HCT116 (cell line): ENCODE data around the gene KHDC1L. TPM values are rescaled to one million over a fixed set of nuclear protein-coding genes. Genes with fewer than 3 reads are reported as not detected.
"Not testable (repeated sequence)": the region's sequence is repeated elsewhere in the genome, so short reads cannot be mapped to it uniquely, and the experiment has no call there.

Source experiments
- ATAC-seq: fragments of 200-7000 bp; cut with Tn5 transposase; 2 replicates; pipeline ENCODE4 v1.9.1; 2020; ENCODE audit warnings: mild to moderate bottlenecking, moderate library complexity
- BruUV-seq: library from RNA; stranded (reverse); fragments of 400-500 nt; replicated peaks from 2 replicates; lab custom pipeline; 2021; lab: Mats Ljungman, UMichigan
- CTCF ChIA-PET: fragments of 300-600 bp; sonication (Branson Sonifier 250); formaldehyde crosslinking; loops from one replicate; lab custom pipeline; 2021; ENCODE audit warnings: antibody characterized with exemption; lab: Charles Lee
- POLR2A ChIA-PET: fragments of 300-600, 350-600 bp; sonication (Branson Sonifier 250); formaldehyde crosslinking; loops from one replicate; lab custom pipeline; 2021; ENCODE audit warnings: antibody characterized with exemption; lab: Charles Lee
- RAD21 ChIA-PET, 2 experiments: fragments of 300-600 bp; sonication (Branson Sonifier 250); formaldehyde crosslinking; loops; one replicate each; lab custom pipeline; 2023; ENCODE audit warnings: low total read pairs in 2 of 2; ENCODE audit not compliant: uncharacterized antibody in 2 of 2, unreplicated experiment in 2 of 2, low non-redundant PET in 1 of 2; lab: Charles Lee
- DNase-seq: peaks from one replicate; pipeline ENCODE4 v3.0.0-alpha.2; 2010; ENCODE audit warnings: low read depth, low spot score
- H2AFZ ChIP-seq: fragments of 200-600 bp; shearing (Covaris generic), sonication (generic); 2 replicates; pipeline ENCODE4 v1.6.1; 2017; ENCODE audit warnings: low read depth, mixed run types, mixed read lengths, antibody characterized with exemption, low read length; ENCODE audit not compliant: poor library complexity, severe bottlenecking
- H3K27ac ChIP-seq: 2 replicates; pipeline ENCODE4 v1.5.1; 2012; ENCODE audit warnings: low read depth, low read length
- H3K27me3 ChIP-seq: fragments of 200-600 bp; sonication (generic); 2 replicates; pipeline ENCODE4 v1.6.1; 2016; ENCODE audit warnings: mixed run types, low read length, mixed read lengths; ENCODE audit not compliant: insufficient read depth
- H3K36me3 ChIP-seq, 2 experiments: fragments of 200-500 bp in 1 of 2; fragments of 200-600 bp in 1 of 2; sonication (Bioruptor generic) in 1 of 2; sonication (generic) in 1 of 2; 2 replicates each; pipeline versions ENCODE4 v1.5.1 to v1.6.1; 2014 to 2016; ENCODE audit warnings: low read length in 2 of 2, inconsistent platforms in 1 of 2, mixed read lengths in 1 of 2, mixed run types in 1 of 2; ENCODE audit not compliant: insufficient read depth in 2 of 2, control insufficient read depth in 1 of 2
- H3K4me1 ChIP-seq, 2 experiments: fragments of 200-600 bp in 1 of 2; sonication (generic) in 1 of 2; 2 replicates each; pipeline versions ENCODE4 v1.5.1 to v1.6.1; 2012 to 2017; ENCODE audit warnings: low read length in 2 of 2, inconsistent platforms in 1 of 2, mild to moderate bottlenecking in 1 of 2, mixed read lengths in 1 of 2, mixed run types in 1 of 2, moderate library complexity in 1 of 2; ENCODE audit not compliant: insufficient read depth in 2 of 2, control insufficient read depth in 1 of 2
- H3K4me2 ChIP-seq: fragments of 200-600 bp; sonication (generic); 2 replicates; pipeline ENCODE4 v1.6.1; 2017; ENCODE audit warnings: mixed run types, low read length, mixed read lengths
- H3K4me3 ChIP-seq, 2 experiments: fragments of 200-600 bp in 1 of 2; sonication (generic) in 1 of 2; replicated peaks in 1 of 2; 2 replicates each; pipeline ENCODE4 v1.5.1; 2011 to 2016; ENCODE audit warnings: low read length in 2 of 2, control low read depth in 1 of 2, low read depth in 1 of 2, mild to moderate bottlenecking in 1 of 2, mixed read lengths in 1 of 2, mixed run types in 1 of 2
- H3K79me2 ChIP-seq: fragments of 200-600 bp; sonication (generic); 2 replicates; pipeline ENCODE4 v1.6.1; 2017; ENCODE audit warnings: mild to moderate bottlenecking, mixed run types, low read length, moderate library complexity, mixed read lengths; ENCODE audit not compliant: insufficient read depth
- H3K9ac ChIP-seq: fragments of 200-600 bp; sonication (generic); 2 replicates; pipeline ENCODE4 v1.6.1; 2016; ENCODE audit warnings: low read length, mixed read lengths
- H3K9me2 ChIP-seq: fragments of 200-600 bp; sonication (generic), shearing (Covaris generic); 2 replicates; pipeline ENCODE4 v1.6.1; 2017; ENCODE audit warnings: mixed run types, mild to moderate bottlenecking, moderate library complexity; ENCODE audit not compliant: insufficient read depth
- H3K9me3 ChIP-seq, 2 experiments: fragments of 200-500 bp in 1 of 2; fragments of 200-600 bp in 1 of 2; sonication (Bioruptor generic) in 1 of 2; sonication (generic) in 1 of 2; 2 replicates each; pipeline ENCODE4 v1.6.1; 2014 to 2017; ENCODE audit warnings: low read length in 2 of 2, mixed read lengths in 2 of 2, inconsistent platforms in 1 of 2, low read depth in 1 of 2, mild to moderate bottlenecking in 1 of 2, mixed run types in 1 of 2, moderate library complexity in 1 of 2; ENCODE audit not compliant: control insufficient read depth in 1 of 2, insufficient read depth in 1 of 2
- H4K20me1 ChIP-seq: fragments of 200-600 bp; sonication (generic), shearing (Covaris generic); 2 replicates; pipeline ENCODE4 v1.6.1; 2017; ENCODE audit warnings: mixed run types, mild to moderate bottlenecking, moderate library complexity; ENCODE audit not compliant: insufficient read depth
- CBX3 ChIP-seq: IDR thresholded peaks from 2 replicates; pipeline ENCODE4 v1.6.1; 2012; ENCODE audit warnings: low read depth
- CEBPB ChIP-seq: IDR thresholded peaks from 2 replicates; pipeline ENCODE4 v1.6.1; 2012; ENCODE audit warnings: low read depth
- EGR1 ChIP-seq: IDR thresholded peaks from 2 replicates; pipeline ENCODE4 v1.6.1; 2012; ENCODE audit warnings: low read depth
- ELF1 ChIP-seq: IDR thresholded peaks from 2 replicates; pipeline ENCODE4 v1.6.1; 2012; ENCODE audit warnings: low read depth, borderline replicate concordance
- EZH2 ChIP-seq: fragments of 200-600 bp; sonication (generic); IDR thresholded peaks from 2 replicates; pipeline ENCODE4 v1.6.1; 2017; ENCODE audit warnings: antibody characterized with exemption, mixed run types
- EZH2phosphoT487 ChIP-seq: fragments of 200-600 bp; IDR thresholded peaks from 2 replicates; pipeline ENCODE4 v1.6.1; 2018; ENCODE audit warnings: antibody characterized with exemption, borderline replicate concordance
- JUND ChIP-seq: IDR thresholded peaks from 2 replicates; pipeline ENCODE4 v1.6.1; 2012
- POLR2A ChIP-seq: IDR thresholded peaks from 2 replicates; pipeline ENCODE4 v1.7.0; 2011; ENCODE audit warnings: borderline replicate concordance; ENCODE audit not compliant: insufficient read depth, insufficient read length; ENCODE audit errors: extremely low read depth
- RAD21 ChIP-seq: IDR thresholded peaks from 2 replicates; pipeline ENCODE4 v1.6.1; 2012; ENCODE audit warnings: low read depth, mild to moderate bottlenecking
- REST ChIP-seq: IDR thresholded peaks from 2 replicates; pipeline ENCODE4 v1.6.1; 2012; ENCODE audit warnings: low read depth
- SIN3A ChIP-seq: IDR thresholded peaks from 2 replicates; pipeline ENCODE4 v1.6.1; 2012; ENCODE audit warnings: low read depth
- SRF ChIP-seq: IDR thresholded peaks from 2 replicates; pipeline ENCODE4 v1.6.1; 2012; ENCODE audit warnings: low read depth
- TCF7L2 ChIP-seq: IDR thresholded peaks from 2 replicates; pipeline ENCODE4 v1.7.0; 2011; ENCODE audit warnings: borderline replicate concordance, inconsistent platforms; ENCODE audit not compliant: insufficient read depth, insufficient read length; ENCODE audit errors: extremely low read depth
- YY1 ChIP-seq: IDR thresholded peaks from 2 replicates; pipeline ENCODE4 v1.6.1; 2011; ENCODE audit warnings: low read length, low read depth, moderate library complexity, mild to moderate bottlenecking; ENCODE audit not compliant: insufficient replicate concordance; ENCODE audit errors: extremely low read depth
- ZNF274 ChIP-seq: fragments of 200-500 bp; sonication (Bioruptor generic); IDR thresholded peaks from 2 replicates; pipeline ENCODE4 v1.6.1; 2014; ENCODE audit warnings: mild to moderate bottlenecking, low read depth, low read length, inconsistent platforms
- intact Hi-C: fragments of 100-400 bp; cut with micrococcal nuclease; formaldehyde crosslinking; loops from 2 replicates; pipeline ENCODE4 v1.10.0; 2022
- total RNA-seq: library from RNA; stranded (reverse); gene quantifications from one replicate; pipeline ENCODE4 v1.2.1, GENCODE V29; 2021; ENCODE audit not compliant: unreplicated experiment

Gene KHDC1L
- total RNA-seq, 1 experiment from 2014 or later: 5.4 TPM

- H3K9me3 ChIP-seq, H3K9me2 ChIP-seq, intact Hi-C loops, H3K4me3 ChIP-seq, POLR2A ChIA-PET, H3K4me2 ChIP-seq, ATAC-seq, RAD21 ChIA-PET, H3K36me3 ChIP-seq, H3K27me3 ChIP-seq, H3K27ac ChIP-seq, H4K20me1 ChIP-seq, BruUV-seq, H3K79me2 ChIP-seq, H2AFZ ChIP-seq, H3K4me1 ChIP-seq, DNase-seq, H3K9ac ChIP-seq: not testable (repeated sequence)
- CTCF ChIA-PET: interaction anchor here (1.1 kb wide), 1 partner anchor 17 kb away, joined by 3 read pairs; no protein-coding TSS in a partner anchor
Observed at GRCh38 chr6:73268896-73269295, 43.6 kb upstream of the KHDC1L start.

- ChIA-PET POLR2A (interaction anchor here (1.2 kb wide), 1 partner anchor 45 kb away, joined by 3 read pairs; no protein-coding TSS in a partner anchor), RAD21 (no interaction called here), CTCF (no interaction called here)
- BruUV-seq: no TSS peak
- Histone ChIP-seq H3K79me2 (no peaks in the 10 kb centered on the region), H3K4me1 (peaks cover 0 to 9% of the 10 kb centered on the region in 2 experiments; a peak in 1 of 4 replicates), H2AFZ (no peak overlapping the region), H3K9me2 (no peaks in the 10 kb centered on the region), H3K9ac (no peak overlapping the region), H4K20me1 (no peaks in the 10 kb centered on the region), H3K9me3 (no peaks in the 10 kb centered on the region), H3K4me2 (no peak overlapping the region; the same call in 1 of the 2 replicates), H3K27me3 (no peaks in the 10 kb centered on the region), H3K4me3 (no peak overlapping the region), H3K36me3 (no peaks in the 10 kb centered on the region), H3K27ac (no peak overlapping the region)
- DNase-seq (no peak), ATAC-seq (peak; percentile 73)
- intact Hi-C loops: no loop called here
- TF ChIP-seq SRF (no peak), REST (no peak), EZH2phosphoT487 (no peak), SIN3A (no peak), EGR1 (no peak), JUND (no peak), ELF1 (no peak), CEBPB (no peak), RAD21 (no peak), CBX3 (no peak), TCF7L2 (no peak), YY1 (no peak), EZH2 (no peak), ZNF274 (no peak), POLR2A (no peak)
Observed at GRCh38 chr6:73264446-73264845, 39.1 kb upstream of the KHDC1L start.
